Measurements from ENCODE around the gene OR10H2.
"Not testable (repeated sequence)": the region's sequence is repeated elsewhere in the genome, so short reads cannot be mapped to it uniquely, and the experiment has no call there.

OR10H2 gene

GRCh38 chr19:15774159-15774558 lies 46.3 kb downstream of the OR10H2 start:
- not testable (repeated sequence) for H3K36me3 ChIP-seq (ENCODE audit: control insufficient read depth, insufficient read depth, low read length, severe bottlenecking); H3K4me3 ChIP-seq (ENCODE audit: low read length); DNase-seq (ENCODE audit: low read depth); H3K9ac ChIP-seq (ENCODE audit: low read length); H3K27me3 ChIP-seq (replicated peaks; ENCODE audit: control insufficient read depth, insufficient read depth, low read length); H3K4me1 ChIP-seq (ENCODE audit: control insufficient read depth, insufficient read depth, low read length); H3K9me3 ChIP-seq (ENCODE audit: control insufficient read depth, low read length)

GRCh38 chr19:15775249-15775648 lies 47.4 kb downstream of the OR10H2 start:
- DNase-seq (ENCODE audit: low read depth) = no peak
- Histone ChIP-seq H3K9ac (ENCODE audit: low read length) (no peak overlapping the region), H3K9me3 (ENCODE audit: control insufficient read depth, low read length) (peaks cover 3% of the 10 kb centered on the region), H3K36me3 (ENCODE audit: control insufficient read depth, insufficient read depth, low read length, severe bottlenecking) (no peaks in the 10 kb centered on the region), H3K27me3 (replicated peaks; ENCODE audit: control insufficient read depth, insufficient read depth, low read length) (no peaks in the 10 kb centered on the region), H3K4me1 (ENCODE audit: control insufficient read depth, insufficient read depth, low read length) (no peaks in the 10 kb centered on the region), H3K4me3 (ENCODE audit: low read length) (no peak overlapping the region)

DNA sequence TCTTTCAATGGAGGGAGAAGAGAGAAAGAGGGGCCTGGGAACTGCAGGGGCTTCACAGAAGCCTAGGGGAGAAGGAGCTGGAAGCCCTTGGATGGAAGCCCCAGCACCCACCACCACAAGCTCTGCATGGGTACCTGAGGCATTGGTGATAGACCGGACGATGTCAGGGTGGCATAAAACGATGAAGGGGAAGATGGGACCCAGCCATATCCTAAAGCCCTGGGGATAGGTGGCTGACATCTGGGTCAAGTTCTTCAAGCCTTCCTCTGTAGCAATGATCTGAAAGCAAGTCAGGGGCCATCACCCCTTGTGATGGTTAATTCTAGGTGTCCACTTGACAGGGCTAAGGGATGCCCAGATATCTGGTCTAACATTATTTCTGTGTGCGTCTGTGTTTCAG lies 48.4 kb downstream of the OR10H2 start:
- Histone ChIP-seq H3K4me3 (ENCODE audit: low read length) (no peak overlapping the region), H3K27me3 (replicated peaks; ENCODE audit: control insufficient read depth, insufficient read depth, low read length) (no peaks in the 10 kb centered on the region), H3K36me3 (ENCODE audit: control insufficient read depth, insufficient read depth, low read length, severe bottlenecking) (no peaks in the 10 kb centered on the region), H3K9me3 (ENCODE audit: control insufficient read depth, low read length) (peaks cover 3% of the 10 kb centered on the region), H3K4me1 (ENCODE audit: control insufficient read depth, insufficient read depth, low read length) (no peaks in the 10 kb centered on the region), H3K9ac (ENCODE audit: low read length) (no peak overlapping the region)
- no peak for DNase-seq (ENCODE audit: low read depth)

- Histone ChIP-seq H3K4me1 (ENCODE audit: control insufficient read depth, insufficient read depth, low read length) (no peaks in the 10 kb centered on the region), H3K27me3 (replicated peaks; ENCODE audit: control insufficient read depth, insufficient read depth, low read length) (no peaks in the 10 kb centered on the region), H3K9ac (ENCODE audit: low read length) (no peak overlapping the region), H3K9me3 (ENCODE audit: control insufficient read depth, low read length) (peaks cover 3% of the 10 kb centered on the region), H3K36me3 (ENCODE audit: control insufficient read depth, insufficient read depth, low read length, severe bottlenecking) (no peaks in the 10 kb centered on the region), H3K4me3 (ENCODE audit: low read length) (no peak overlapping the region)
- DNase-seq (ENCODE audit: low read depth) = no peak
Observed at GRCh38 chr19:15776991-15777970, 49.5 kb downstream of the OR10H2 start.
